Breast epithelium (tissue), 3 donors: ENCODE results near the gene PIP5K1A.

Source experiments
- POLR2AphosphoS5 ChIP-seq, 3 donors: sonication (generic); formaldehyde crosslinking; IDR thresholded peaks; one replicate each; pipeline ENCODE4 v1.6.1; 2017; ENCODE audit warnings: antibody characterized with exemption in 3 of 3
- TF ChIP-seq, protein P1 (sequence below), 3 donors: fragments of 450-650 bp; IDR thresholded peaks; one replicate each; pipeline ENCODE4 v1.5.1; 2016 to 2017; ENCODE audit warnings: antibody characterized with exemption in 3 of 3, mild to moderate bottlenecking in 3 of 3, moderate library complexity in 3 of 3

- TF ChIP-seq, protein P1, sequence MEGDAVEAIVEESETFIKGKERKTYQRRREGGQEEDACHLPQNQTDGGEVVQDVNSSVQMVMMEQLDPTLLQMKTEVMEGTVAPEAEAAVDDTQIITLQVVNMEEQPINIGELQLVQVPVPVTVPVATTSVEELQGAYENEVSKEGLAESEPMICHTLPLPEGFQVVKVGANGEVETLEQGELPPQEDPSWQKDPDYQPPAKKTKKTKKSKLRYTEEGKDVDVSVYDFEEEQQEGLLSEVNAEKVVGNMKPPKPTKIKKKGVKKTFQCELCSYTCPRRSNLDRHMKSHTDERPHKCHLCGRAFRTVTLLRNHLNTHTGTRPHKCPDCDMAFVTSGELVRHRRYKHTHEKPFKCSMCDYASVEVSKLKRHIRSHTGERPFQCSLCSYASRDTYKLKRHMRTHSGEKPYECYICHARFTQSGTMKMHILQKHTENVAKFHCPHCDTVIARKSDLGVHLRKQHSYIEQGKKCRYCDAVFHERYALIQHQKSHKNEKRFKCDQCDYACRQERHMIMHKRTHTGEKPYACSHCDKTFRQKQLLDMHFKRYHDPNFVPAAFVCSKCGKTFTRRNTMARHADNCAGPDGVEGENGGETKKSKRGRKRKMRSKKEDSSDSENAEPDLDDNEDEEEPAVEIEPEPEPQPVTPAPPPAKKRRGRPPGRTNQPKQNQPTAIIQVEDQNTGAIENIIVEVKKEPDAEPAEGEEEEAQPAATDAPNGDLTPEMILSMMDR (IDR thresholded peaks at IDR 0.05) = no peak
- TF ChIP-seq POLR2AphosphoS5 (IDR thresholded peaks at IDR 0.05) = no peak
Measured at GRCh38 chr1:151238467-151238739, 40.1 kb downstream of the PIP5K1A start.
